ENCODE measurements around the gene RYR3.

- TF ChIP-seq CTCF (IDR thresholded peaks at IDR 0.05) (no peak), POLR2A (IDR thresholded peaks at IDR 0.05) (no peak)
These were observed 48.5 kb upstream of the RYR3 start for GRCh38 chr15:33262306-33262705.
